Common myeloid progenitor, CD34-positive (primary cell): ENCODE measurements around the gene TFAP2E.

Experiments
- CTCF ChIA-PET: fragments of 350-600 bp; sonication (Branson Sonifier 250); formaldehyde crosslinking; loops from one replicate; lab custom pipeline; 2021; ENCODE audit warnings: antibody characterized with exemption; lab: Charles Lee
- POLR2A ChIA-PET: fragments of 350-600 bp; sonication (Branson Sonifier 250); formaldehyde crosslinking; loops from one replicate; lab custom pipeline; 2021; ENCODE audit warnings: antibody characterized with exemption; lab: Charles Lee
- DNase-seq, 3 donors: peaks; one replicate each; pipeline versions ENCODE4 v3.0.0 to v3.0.0-alpha.2; 2013
- H3K27ac ChIP-seq, 2 experiments: 1 replicate in 1 of 2; 2 replicates in 1 of 2; pipeline ENCODE4 v1.7.0; 2013; ENCODE audit warnings: inconsistent platforms in 2 of 2, low read length in 2 of 2, mild to moderate bottlenecking in 2 of 2, low read depth in 1 of 2, moderate library complexity in 1 of 2; ENCODE audit not compliant: severe bottlenecking in 2 of 2, insufficient read depth in 1 of 2, poor library complexity in 1 of 2
- H3K27me3 ChIP-seq, 5 experiments: replicated peaks in 2 of 5; 1 replicate in 3 of 5; 2 replicates in 2 of 5; pipeline versions ENCODE4 v1.6.1 to v1.7.0; 2013; ENCODE audit warnings: low read length in 4 of 5, mild to moderate bottlenecking in 2 of 5, moderate library complexity in 2 of 5, inconsistent platforms in 1 of 5; ENCODE audit not compliant: insufficient read depth in 5 of 5, control insufficient read depth in 4 of 5
- H3K36me3 ChIP-seq, 4 experiments: 1 replicate in 2 of 4; 2 replicates in 2 of 4; pipeline versions ENCODE4 v1.6.1 to v1.7.0; 2013; ENCODE audit warnings: low read length in 3 of 4, control low read depth in 1 of 4, mild to moderate bottlenecking in 1 of 4; ENCODE audit not compliant: control insufficient read depth in 4 of 4, insufficient read depth in 4 of 4
- H3K4me1 ChIP-seq, 4 experiments: 1 replicate in 3 of 4; 2 replicates in 1 of 4; pipeline versions ENCODE4 v1.6.1 to v1.7.1; 2013; ENCODE audit warnings: low read length in 3 of 4, mild to moderate bottlenecking in 3 of 4, control low read depth in 1 of 4, inconsistent platforms in 1 of 4, moderate library complexity in 1 of 4; ENCODE audit not compliant: control insufficient read depth in 4 of 4, insufficient read depth in 4 of 4; ENCODE audit errors: control extremely low read depth in 1 of 4
- H3K4me3 ChIP-seq, 7 experiments: 1 replicate in 4 of 7; 2 replicates in 3 of 7; pipeline versions ENCODE4 v1.5.1 to v1.7.0; 2013; ENCODE audit warnings: mild to moderate bottlenecking in 7 of 7, low read length in 6 of 7, moderate library complexity in 6 of 7, inconsistent platforms in 2 of 7, low read depth in 2 of 7, control low read depth in 1 of 7; ENCODE audit not compliant: insufficient read depth in 4 of 7, control insufficient read depth in 1 of 7; ENCODE audit errors: extremely low read depth in 1 of 7
- H3K9me3 ChIP-seq, 5 experiments: 1 replicate in 4 of 5; 2 replicates in 1 of 5; pipeline versions ENCODE4 v1.6.1 to v1.7.1; 2013; ENCODE audit warnings: low read length in 4 of 5, mild to moderate bottlenecking in 2 of 5, inconsistent platforms in 1 of 5, low read depth in 1 of 5, moderate library complexity in 1 of 5; ENCODE audit not compliant: control insufficient read depth in 4 of 5, insufficient read depth in 2 of 5; ENCODE audit errors: control extremely low read depth in 1 of 5
- WGBS: methylation state at CpG from one replicate; pipeline ENCODE4 v1.1.5; 2013; ENCODE audit not compliant: insufficient coverage; 5-methylcytosine and 5-hydroxymethylcytosine counted together

Gene TFAP2E

GRCh38 chr1:35564884-35565741, 8.0 kb upstream of the TFAP2E start:
- ChIA-PET CTCF (interaction anchor here (0.7 to 5.9 kb wide), 13 partner anchors 12 to 210 kb away, joined by 3 to 97 read pairs (median 5); partner anchors contain the start of gene C1orf216), POLR2A (interaction anchor here (0.5 to 0.7 kb wide), 2 partner anchors 29 to 114 kb away, joined by 3 read pairs; no protein-coding TSS in a partner anchor)
- DNase-seq: no peak
- Histone ChIP-seq H3K27ac (no peak overlapping the region), H3K36me3 (peaks cover 0 to 74% (median 21%) of the 10 kb centered on the region in 4 experiments), H3K27me3 (no peaks in the 10 kb centered on the region), H3K4me1 (peaks cover 0 to 22% (median 10%) of the 10 kb centered on the region in 4 experiments), H3K4me3 (no peak overlapping the region), H3K9me3 (no peaks in the 10 kb centered on the region)
- WGBS: 96% methylated on average over 21 of the region's 28 CpGs

GRCh38 chr1:35565742-35566133, 7.4 kb upstream of the TFAP2E start:
- peaks cover 0 to 22% (median 10%) of the 10 kb centered on the region in 4 experiments for H3K4me1 ChIP-seq
- no peaks in the 10 kb centered on the region for H3K27me3 ChIP-seq
- peaks cover 0 to 68% (median 18%) of the 10 kb centered on the region in 4 experiments for H3K36me3 ChIP-seq
- H3K4me3 ChIP-seq: no peak overlapping the region
- WGBS: 99% methylated on average over 11 of the region's 11 CpGs
- DNase-seq: no peak
- CTCF ChIA-PET: interaction anchor here (0.7 to 5.9 kb wide), 8 partner anchors 12 to 207 kb away, joined by 3 to 97 read pairs (median 6); partner anchors contain the start of gene C1orf216
- H3K9me3 ChIP-seq: no peaks in the 10 kb centered on the region
- no peak overlapping the region for H3K27ac ChIP-seq
- POLR2A ChIA-PET: interaction anchor here (0.5 kb wide), 1 partner anchor 29 kb away, joined by 3 read pairs; no protein-coding TSS in a partner anchor

- Histone ChIP-seq H3K4me3 (no peak overlapping the region), H3K27me3 (no peaks in the 10 kb centered on the region), H3K9me3 (no peaks in the 10 kb centered on the region), H3K27ac (no peak overlapping the region), H3K36me3 (peaks cover 0 to 53% (median 10%) of the 10 kb centered on the region in 4 experiments), H3K4me1 (peaks cover 0 to 13% (median 11%) of the 10 kb centered on the region in 4 experiments)
- ChIA-PET CTCF (interaction anchor here (0.8 to 5.9 kb wide), 22 partner anchors 8 to 227 kb away, joined by 3 to 97 read pairs (median 6); partner anchors contain the start of genes C1orf216 and KIAA0319L), POLR2A (no interaction called here)
- WGBS: 94% methylated on average over 9 of the region's 9 CpGs
- no peak for DNase-seq
Measured at GRCh38 chr1:35567947-35568558, 5.1 kb upstream of the TFAP2E start.

GRCh38 chr1:35568975-35569395, 4.1 kb upstream of the TFAP2E start:
- peaks cover 0 to 11% (median 7%) of the 10 kb centered on the region in 4 experiments for H3K4me1 ChIP-seq
- H3K27ac ChIP-seq: no peak overlapping the region
- CTCF ChIA-PET: interaction anchor here (0.8 to 5.9 kb wide), 25 partner anchors 9 to 226 kb away, joined by 3 to 97 read pairs (median 5); partner anchors contain the start of genes C1orf216, CLSPN and KIAA0319L
- H3K27me3 ChIP-seq: peaks cover 0 to 6% (median 0%) of the 10 kb centered on the region in 5 experiments
- H3K9me3 ChIP-seq: no peaks in the 10 kb centered on the region
- POLR2A ChIA-PET: no interaction called here
- DNase-seq: peak; percentile 62 to 80 (median 70)
- no peak overlapping the region for H3K4me3 ChIP-seq
- H3K36me3 ChIP-seq: peaks cover 0 to 45% (median 9%) of the 10 kb centered on the region in 4 experiments
- WGBS: 33% methylated on average over 4 of the region's 4 CpGs

- H3K36me3 ChIP-seq: peaks cover 0 to 36% (median 9%) of the 10 kb centered on the region in 4 experiments
- WGBS: 100% methylated on average over 1 of the region's 1 CpG
- CTCF ChIA-PET: interaction anchor here (0.8 to 5.6 kb wide), 7 partner anchors 70 to 199 kb away, joined by 3 to 43 read pairs (median 3); no protein-coding TSS in a partner anchor
- no peak for DNase-seq
- no peaks in the 10 kb centered on the region for H3K9me3 ChIP-seq
- H3K4me1 ChIP-seq: peaks cover 0 to 14% (median 10%) of the 10 kb centered on the region in 4 experiments
- POLR2A ChIA-PET: no interaction called here
- H3K27ac ChIP-seq: no peak overlapping the region
- no peak overlapping the region for H3K4me3 ChIP-seq
- H3K27me3 ChIP-seq: peaks cover 0 to 6% (median 0%) of the 10 kb centered on the region in 5 experiments
Measured at GRCh38 chr1:35569936-35570335, 3.2 kb upstream of the TFAP2E start.

GRCh38 chr1:35570589-35571137, 2.5 kb upstream of the TFAP2E start:
- no peak for DNase-seq
- 98% methylated on average over 8 of the region's 10 CpGs for WGBS
- H3K4me1 ChIP-seq: peaks cover 3 to 22% (median 17%) of the 10 kb centered on the region in 4 experiments
- peaks cover 0 to 31% (median 9%) of the 10 kb centered on the region in 4 experiments for H3K36me3 ChIP-seq
- peaks cover 0 to 6% (median 0%) of the 10 kb centered on the region in 5 experiments for H3K27me3 ChIP-seq
- ChIA-PET POLR2A (no interaction called here), CTCF (interaction anchor here (0.6 to 5.6 kb wide), 9 partner anchors 69 to 205 kb away, joined by 3 to 43 read pairs (median 3); no protein-coding TSS in a partner anchor)
- H3K27ac ChIP-seq: no peak overlapping the region
- no peaks in the 10 kb centered on the region for H3K9me3 ChIP-seq
- no peak overlapping the region for H3K4me3 ChIP-seq
